GM06990 (cell line): ENCODE measurements around the gene FOXJ3.

Experiments
- DNase-seq: peaks from one replicate; pipeline ENCODE4 v3.0.0-alpha.2; 2011; ENCODE audit not compliant: insufficient read length; ENCODE audit errors: extremely low read depth
- H3K27me3 ChIP-seq: replicated peaks from 2 replicates; pipeline ENCODE4 v1.6.0; 2011; ENCODE audit warnings: low read length; ENCODE audit not compliant: control insufficient read depth, insufficient read depth
- H3K36me3 ChIP-seq: 2 replicates; pipeline ENCODE4 v1.5.1; 2011; ENCODE audit warnings: low read length; ENCODE audit not compliant: control insufficient read depth, insufficient read depth
- H3K4me3 ChIP-seq: replicated peaks from 2 replicates; pipeline ENCODE4 v1.5.1; 2011; ENCODE audit warnings: low read depth, mild to moderate bottlenecking, control low read depth, low read length
- CTCF ChIP-seq: IDR thresholded peaks from 2 replicates; pipeline ENCODE4 v1.5.1; 2011; ENCODE audit warnings: low read length, control low read depth, mild to moderate bottlenecking, inconsistent platforms; ENCODE audit not compliant: insufficient read depth, poor library complexity, severe bottlenecking

FOXJ3 gene

GRCh38 chr1:42335050-42335808 lies at the start of gene FOXJ3:
Gene FOXJ3, minus strand, starts transcription at chr1:42335235. Its CDS starts 24,142 bp downstream, at chr1:42311093.
- H3K27me3 ChIP-seq, result no peaks in the 10 kb centered on the region
- DNase-seq, result peak; percentile 98

GRCh38 chr1:42381280-42381673 lies 46.2 kb upstream of the FOXJ3 start:
- no peaks in the 10 kb centered on the region for H3K27me3 ChIP-seq
- DNase-seq, result no peak
- TF ChIP-seq CTCF, result no peak
- no peaks in the 10 kb centered on the region for H3K36me3 ChIP-seq
- H3K4me3 ChIP-seq, result peak overlapping the region; percentile 65

More at GRCh38 chr1:42335050-42335808, at the start of gene FOXJ3:
- Histone ChIP-seq H3K4me3 (peak within 1 kb of the TSS; percentile 89), H3K36me3 (no peaks in the 10 kb centered on the region)
- TF ChIP-seq CTCF, result peak; percentile 15

- H3K27me3 ChIP-seq, result no peaks in the 10 kb centered on the region
- TF ChIP-seq CTCF, result no peak
- H3K36me3 ChIP-seq, result no peaks in the 10 kb centered on the region
- H3K4me3 ChIP-seq, result peak within 1 kb of the TSS; percentile 65
- peak; percentile 59 for DNase-seq
Observed at GRCh38 chr1:42380586-42381279, 45.7 kb upstream of the FOXJ3 start, which contains the start of gene RIMKLA. Gene RIMKLA, plus strand, starts transcription at chr1:42380792. Its CDS starts 143 bp downstream, at chr1:42380935.

- DNase-seq, result no peak
- Histone ChIP-seq H3K4me3 (peak overlapping the region; percentile 55), H3K27me3 (no peaks in the 10 kb centered on the region; the same call in 1 of the 2 replicates), H3K36me3 (no peaks in the 10 kb centered on the region)
- TF ChIP-seq CTCF, result no peak
Observed at GRCh38 chr1:42379794-42380585, 45.0 kb upstream of the FOXJ3 start.

- Histone ChIP-seq H3K36me3 (no peaks in the 10 kb centered on the region), H3K4me3 (no peak overlapping the region), H3K27me3 (no peaks in the 10 kb centered on the region; the same call in 1 of the 2 replicates)
- no peak for DNase-seq
- TF ChIP-seq CTCF, result no peak
Observed at GRCh38 chr1:42372796-42373195, 37.8 kb upstream of the FOXJ3 start.
